Activated T-helper 2 cell treated with anti-CD3 and anti-CD28 coated beads, Interferon-gamma antibody, Interleukin-2, Interleukin-4, amounts not matched to agents 10 μg/mL and 5 μg/mL and 100 μg/mL, durations not matched to agents 14 hours and 24 hours and 36 hours (primary cell): ENCODE results near the gene PI4KA. TPM values are rescaled to one million over a fixed set of nuclear protein-coding genes. Genes with fewer than 3 reads are reported as not detected.
A peak's percentile ranks its signal among the peaks of the same experiment; 100 is the strongest.
"Not testable (repeated sequence)": the region's sequence is repeated elsewhere in the genome, so short reads cannot be mapped to it uniquely, and the experiment has no call there.

Source experiments
- DNase-seq: peaks from one replicate; pipeline ENCODE4 v3.0.0; 2021; ENCODE audit warnings: low spot score
- H3K27ac Mint-ChIP-seq: one replicate; pipeline ENCODE4 v1.8.0; 2021; ENCODE audit warnings: mixed read lengths
- H3K27me3 Mint-ChIP-seq: one replicate; pipeline ENCODE4 v1.8.0; 2021; ENCODE audit warnings: low read depth, mixed read lengths
- H3K36me3 Mint-ChIP-seq: one replicate; pipeline ENCODE4 v1.8.0; 2021; ENCODE audit warnings: low read depth, mixed read lengths
- H3K4me1 Mint-ChIP-seq: one replicate; pipeline ENCODE4 v1.8.0; 2021; ENCODE audit warnings: low read depth, mixed read lengths
- H3K4me3 Mint-ChIP-seq: one replicate; pipeline ENCODE4 v1.8.0; 2021; ENCODE audit warnings: low read depth, mild to moderate bottlenecking, moderate library complexity, mixed read lengths
- H3K9me3 Mint-ChIP-seq: one replicate; pipeline ENCODE4 v1.8.0; 2021; ENCODE audit warnings: mixed read lengths
- intact Hi-C: fragments of 100-400 bp; cut with micrococcal nuclease; formaldehyde crosslinking; loops from one replicate; pipeline ENCODE4 v1.15.1; 2023
- total RNA-seq: library from RNA; stranded (reverse); gene quantifications from 2 replicates; pipeline ENCODE4 v1.2.3, GENCODE V29; 2022

The PI4KA gene
- total RNA-seq, 1 donor from 2014 or later, result 73.4 TPM

DNA sequence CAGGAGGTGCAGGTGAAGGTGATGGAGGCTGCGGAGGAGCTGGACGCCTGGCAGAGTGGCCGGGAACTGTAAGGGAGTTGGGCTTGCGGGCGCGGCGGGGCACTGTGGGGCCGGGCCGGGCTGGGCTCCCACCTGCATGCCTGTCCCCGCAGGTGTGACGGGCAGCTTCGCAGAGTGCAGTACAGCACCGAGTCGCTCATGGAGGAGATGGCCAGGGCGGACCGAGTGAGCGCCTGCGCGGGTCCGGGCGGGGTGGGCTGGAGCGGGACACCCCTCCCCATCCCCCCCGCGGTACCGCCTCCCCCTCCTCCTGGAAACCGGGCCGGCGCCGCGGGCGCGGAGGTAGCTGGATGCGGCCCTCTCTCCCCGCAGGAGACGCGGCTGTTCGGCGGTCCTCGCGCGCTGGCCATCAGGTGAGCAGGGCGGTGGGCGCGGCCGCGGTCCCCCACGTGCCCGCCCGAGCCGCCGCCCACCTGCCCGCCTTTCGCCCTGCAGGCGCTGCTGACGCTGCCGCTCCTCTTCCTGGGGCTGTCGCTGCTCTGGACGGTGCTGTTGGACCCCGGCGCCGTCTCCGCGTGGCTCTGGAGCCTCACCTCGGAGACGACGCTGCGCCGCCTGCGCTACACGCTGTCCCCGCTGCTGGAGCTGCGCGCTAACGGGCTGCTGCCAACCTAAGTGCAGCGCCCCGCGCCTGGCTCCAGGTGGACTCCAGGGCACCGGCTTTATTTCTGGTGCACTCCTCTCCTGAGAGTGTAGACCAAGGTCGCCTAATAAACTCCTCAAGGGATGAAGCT, 154.6 kb downstream of the PI4KA start:
- H3K27ac Mint-ChIP-seq, H3K9me3 Mint-ChIP-seq, H3K4me1 Mint-ChIP-seq, H3K36me3 Mint-ChIP-seq: not testable (repeated sequence)
- intact Hi-C loops, result loop anchor here (2.0 kb wide), 1 partner anchor 77 kb away; no protein-coding TSS in a partner anchor
- Mint-ChIP-seq H3K4me3 (peak overlapping the region; percentile 58), H3K27me3 (peaks cover 14% of the 10 kb centered on the region)
- peak; percentile 24 for DNase-seq

DNA sequence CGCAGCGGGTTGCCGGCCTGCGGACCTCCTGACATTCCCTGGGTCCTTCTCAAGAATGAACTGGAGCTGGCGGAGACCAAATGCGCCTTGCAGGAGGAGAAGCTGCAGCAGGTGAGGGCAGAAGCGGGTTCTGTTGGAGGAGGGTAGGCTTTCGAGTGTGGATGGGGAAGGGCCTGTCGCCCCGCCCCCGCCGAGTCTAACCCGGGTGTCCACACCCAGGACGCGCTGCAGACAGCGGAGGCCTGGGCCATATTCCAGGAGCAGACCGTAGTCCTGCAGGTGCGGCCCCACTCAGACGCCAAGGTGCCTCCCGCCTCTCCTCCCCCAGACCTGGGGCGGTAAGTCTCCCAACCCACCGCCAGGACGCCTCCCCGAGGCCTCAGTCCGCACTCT, 155.2 kb downstream of the PI4KA start:
- not testable (repeated sequence) for H3K36me3 Mint-ChIP-seq, H3K4me1 Mint-ChIP-seq, DNase-seq, H3K9me3 Mint-ChIP-seq, H3K27ac Mint-ChIP-seq
- intact Hi-C loops, result loop anchor here (2.0 kb wide), 1 partner anchor 77 kb away; no protein-coding TSS in a partner anchor
- H3K4me3 Mint-ChIP-seq, result peak overlapping the region; percentile 91
- peaks cover 14% of the 10 kb centered on the region for H3K27me3 Mint-ChIP-seq

DNA sequence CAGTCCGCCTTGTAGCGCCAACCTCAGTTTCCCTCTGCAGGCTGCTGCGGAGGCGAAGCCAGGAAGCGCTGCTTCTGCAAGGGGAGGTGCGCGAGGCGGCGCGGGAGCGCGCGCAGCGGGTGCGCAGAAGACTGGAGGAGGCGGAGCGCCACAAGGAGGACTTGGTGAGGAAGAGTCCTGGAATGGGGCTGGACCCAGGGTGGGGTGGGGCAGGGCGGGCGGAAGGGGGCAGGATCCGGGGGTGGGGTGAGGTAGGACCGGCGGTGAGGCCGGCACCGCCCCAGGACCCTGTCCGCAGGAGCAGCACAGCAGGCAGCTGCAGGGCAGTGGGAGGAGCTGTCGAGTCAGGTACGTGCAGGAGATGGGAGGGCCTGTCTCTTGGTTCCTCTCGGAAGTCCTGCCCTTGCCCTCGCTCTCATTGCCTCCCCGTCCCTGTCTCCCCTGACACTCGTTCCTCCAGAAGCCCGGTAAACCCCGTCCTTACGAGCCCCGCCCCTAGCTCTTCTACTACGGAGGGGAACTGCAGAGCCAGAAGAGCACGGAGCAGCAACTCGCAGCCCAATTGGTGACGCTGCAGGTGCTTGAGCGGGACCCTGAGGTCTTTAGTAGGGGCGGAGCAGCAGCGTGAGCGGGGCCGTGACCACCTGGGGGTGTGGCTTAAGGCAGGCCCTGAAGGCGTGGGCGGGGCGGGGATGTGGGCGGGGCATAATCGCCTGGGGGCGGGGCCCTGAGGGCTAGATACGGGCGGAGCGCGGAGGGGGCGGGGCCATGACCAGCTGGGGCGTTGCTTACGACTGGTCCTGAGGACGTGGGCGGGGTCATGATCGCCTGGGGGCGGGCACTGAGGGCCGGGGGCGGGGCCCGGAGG, 155.8 kb downstream of the PI4KA start:
- peaks cover 14% of the 10 kb centered on the region for H3K27me3 Mint-ChIP-seq
- not testable (repeated sequence) for H3K4me1 Mint-ChIP-seq, H3K36me3 Mint-ChIP-seq, H3K9me3 Mint-ChIP-seq
- peak; percentile 89 for DNase-seq
- peak overlapping the region; percentile 95 for H3K27ac Mint-ChIP-seq
- intact Hi-C loops, result loop anchor here (2.0 kb wide), 1 partner anchor 78 kb away; no protein-coding TSS in a partner anchor
- peak overlapping the region; percentile 91 for H3K4me3 Mint-ChIP-seq

DNA sequence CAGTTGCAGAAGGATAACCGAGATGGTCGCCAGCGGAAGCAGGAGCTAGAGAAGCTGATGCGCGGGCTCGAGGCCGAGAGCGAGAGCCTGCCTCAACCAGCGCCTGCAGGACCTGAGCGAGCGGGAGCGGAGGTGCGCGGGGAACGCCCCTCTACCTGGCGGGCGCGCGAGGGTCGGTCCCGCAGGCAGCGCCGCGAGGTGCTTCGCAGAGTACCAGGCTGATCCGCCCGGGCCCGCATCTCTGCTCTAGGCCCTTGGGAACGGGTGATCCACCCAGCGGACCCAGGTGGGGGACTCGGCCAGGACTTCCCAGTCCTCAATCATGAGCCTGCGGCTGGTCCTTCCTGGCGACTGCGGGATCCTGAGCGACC, 156.5 kb downstream of the PI4KA start:
- H3K27me3 Mint-ChIP-seq, result peaks cover 14% of the 10 kb centered on the region
- H3K27ac Mint-ChIP-seq, result peak overlapping the region; percentile 95
- not testable (repeated sequence) for H3K9me3 Mint-ChIP-seq, DNase-seq, H3K4me1 Mint-ChIP-seq, H3K36me3 Mint-ChIP-seq
- intact Hi-C loops, result loop anchor here (2.0 kb wide), 1 partner anchor 79 kb away; no protein-coding TSS in a partner anchor
- H3K4me3 Mint-ChIP-seq, result peak overlapping the region; percentile 91

DNA sequence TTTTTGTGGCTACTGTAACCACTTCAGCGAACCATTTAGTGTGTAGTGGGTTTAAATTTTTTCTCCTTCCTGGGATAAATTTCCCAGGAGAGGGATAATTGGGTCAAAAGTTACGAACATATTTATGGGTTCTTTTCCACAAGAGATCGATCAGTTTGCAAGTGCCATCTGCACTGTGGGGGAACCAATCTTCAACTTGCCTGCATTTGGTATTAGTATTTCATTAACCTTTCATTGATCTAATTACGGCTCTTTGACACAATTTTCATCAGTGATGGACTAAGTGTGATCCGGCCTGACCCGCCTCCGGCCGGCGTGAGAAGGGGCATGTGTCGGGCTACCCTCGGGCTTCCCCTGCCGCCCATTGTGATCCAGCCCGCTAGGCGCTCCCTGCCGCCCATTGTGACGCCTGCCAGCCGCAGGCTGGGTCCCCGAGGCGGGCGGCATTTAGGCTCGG, 156.9 kb downstream of the PI4KA start:
- Mint-ChIP-seq H3K4me3 (peak overlapping the region; percentile 91), H3K27me3 (peaks cover 14% of the 10 kb centered on the region)
- H3K27ac Mint-ChIP-seq, H3K36me3 Mint-ChIP-seq, H3K9me3 Mint-ChIP-seq, H3K4me1 Mint-ChIP-seq, DNase-seq: not testable (repeated sequence)
- intact Hi-C loops, result loop anchor here (2.0 kb wide), 1 partner anchor 79 kb away; no protein-coding TSS in a partner anchor

DNA sequence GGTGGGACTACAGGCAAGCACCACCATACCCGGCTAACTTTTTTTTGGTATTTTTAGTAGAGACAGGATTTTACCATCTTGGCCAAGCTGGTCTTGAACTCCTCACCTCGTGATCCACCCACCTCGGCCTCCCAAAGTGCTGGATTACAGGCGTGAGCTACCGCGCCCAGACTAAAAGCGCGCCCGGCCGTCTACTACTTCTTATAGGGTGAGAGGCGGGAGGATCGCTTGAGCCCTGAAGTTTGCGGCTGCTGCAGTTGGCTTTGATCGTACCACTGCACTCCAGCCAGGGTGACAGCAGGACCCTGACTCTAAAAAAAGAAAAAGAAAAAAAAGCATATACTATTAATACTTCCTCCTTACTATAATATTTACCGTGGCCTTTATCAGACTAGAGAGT, 158.3 kb downstream of the PI4KA start:
- H3K4me3 Mint-ChIP-seq, H3K4me1 Mint-ChIP-seq: not testable (repeated sequence)
- H3K27me3 Mint-ChIP-seq, result peaks cover 14% of the 10 kb centered on the region

DNA sequence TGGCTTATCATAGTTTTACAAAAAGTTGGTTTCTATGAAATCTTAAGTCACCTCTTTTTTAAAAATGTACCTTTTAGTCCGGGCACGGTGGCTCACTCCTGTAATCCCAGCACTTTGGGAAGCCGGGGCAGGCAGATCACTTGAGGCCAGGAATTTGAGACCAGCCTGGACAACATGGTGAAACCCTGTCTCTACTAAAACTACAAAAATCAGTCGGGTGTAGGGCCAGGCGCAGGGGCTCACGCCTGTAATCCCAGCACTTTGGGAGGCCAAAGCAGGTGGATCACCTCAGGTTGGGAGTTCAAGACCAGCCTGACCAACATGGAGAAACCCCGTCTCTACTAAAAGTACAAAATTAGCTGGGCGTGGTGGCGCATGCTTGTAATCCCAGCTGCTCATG, 158.8 kb downstream of the PI4KA start:
- not testable (repeated sequence) for DNase-seq, H3K9me3 Mint-ChIP-seq, H3K4me1 Mint-ChIP-seq, H3K36me3 Mint-ChIP-seq, H3K27ac Mint-ChIP-seq, H3K4me3 Mint-ChIP-seq
- peaks cover 11% of the 10 kb centered on the region for H3K27me3 Mint-ChIP-seq
- intact Hi-C loops, result loop anchor here (5.0 kb wide), 3 partner anchors 78 to 283 kb away; no protein-coding TSS in a partner anchor

More for the DNA sequence above, 158.3 kb downstream of the PI4KA start:
- intact Hi-C loops, DNase-seq, H3K9me3 Mint-ChIP-seq, H3K27ac Mint-ChIP-seq, H3K36me3 Mint-ChIP-seq: not testable (repeated sequence)

DNA sequence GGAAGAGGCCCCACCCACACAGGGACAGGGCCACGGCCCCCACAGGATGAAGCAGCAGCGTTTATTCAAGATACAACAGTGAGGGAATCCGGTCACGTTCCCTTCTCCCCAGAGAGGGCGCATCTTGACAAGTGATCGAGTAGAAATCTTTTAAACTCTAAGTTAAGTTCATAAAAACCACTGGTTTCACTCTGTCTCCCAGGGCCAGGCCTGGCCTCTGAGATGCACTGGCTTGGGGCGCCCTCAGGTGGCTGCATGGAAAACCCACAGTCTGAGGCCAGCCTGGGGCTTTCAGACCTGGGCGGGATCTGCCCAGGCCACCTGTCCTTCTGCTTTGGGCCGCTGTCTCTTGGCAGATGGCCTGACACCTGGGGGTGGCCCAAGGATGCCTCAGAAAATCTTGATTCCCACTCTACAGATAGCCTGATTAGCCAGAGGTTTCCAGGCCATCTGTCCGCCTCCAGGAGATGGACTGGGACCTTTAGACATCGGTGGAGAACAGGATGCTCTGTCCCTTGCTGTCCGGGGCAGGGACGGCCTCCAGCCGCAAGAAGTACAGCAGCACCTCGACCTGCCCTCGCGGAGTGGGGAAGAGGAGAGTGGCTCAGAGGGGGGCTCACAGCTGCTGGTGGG, 161.0 kb downstream of the PI4KA start:
- H3K4me3 Mint-ChIP-seq, H3K4me1 Mint-ChIP-seq, H3K9me3 Mint-ChIP-seq, H3K27me3 Mint-ChIP-seq, H3K36me3 Mint-ChIP-seq, H3K27ac Mint-ChIP-seq: not testable (repeated sequence)
- intact Hi-C loops, result loop anchor here (1.0 to 5.0 kb wide), 4 partner anchors 75 to 280 kb away; no protein-coding TSS in a partner anchor
- DNase-seq, result peak; percentile 74

DNA sequence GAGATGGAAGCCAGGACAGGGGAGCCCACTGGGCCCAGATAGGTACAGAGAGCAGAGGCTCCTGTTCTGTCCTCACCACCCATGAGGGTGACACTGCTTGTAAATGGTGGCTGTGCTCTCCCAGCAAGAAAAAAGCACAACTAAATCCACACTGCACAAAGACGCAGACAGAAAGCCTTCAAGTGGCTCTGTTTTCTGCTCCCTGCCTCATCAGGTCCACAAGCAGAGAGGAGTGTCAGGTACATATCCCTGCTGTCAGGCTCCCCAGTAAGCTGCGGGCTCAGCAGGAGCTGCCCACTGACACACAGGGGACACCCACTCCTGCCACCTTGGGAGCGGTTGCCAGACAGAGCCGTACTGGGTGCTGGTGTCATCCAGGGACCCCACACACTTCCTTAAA, 162.6 kb downstream of the PI4KA start:
- DNase-seq, H3K4me3 Mint-ChIP-seq, H3K27ac Mint-ChIP-seq, H3K36me3 Mint-ChIP-seq, H3K27me3 Mint-ChIP-seq, H3K4me1 Mint-ChIP-seq, H3K9me3 Mint-ChIP-seq: not testable (repeated sequence)
- intact Hi-C loops, result loop anchor here (5.0 kb wide), 3 partner anchors 74 to 279 kb away; no protein-coding TSS in a partner anchor

DNA sequence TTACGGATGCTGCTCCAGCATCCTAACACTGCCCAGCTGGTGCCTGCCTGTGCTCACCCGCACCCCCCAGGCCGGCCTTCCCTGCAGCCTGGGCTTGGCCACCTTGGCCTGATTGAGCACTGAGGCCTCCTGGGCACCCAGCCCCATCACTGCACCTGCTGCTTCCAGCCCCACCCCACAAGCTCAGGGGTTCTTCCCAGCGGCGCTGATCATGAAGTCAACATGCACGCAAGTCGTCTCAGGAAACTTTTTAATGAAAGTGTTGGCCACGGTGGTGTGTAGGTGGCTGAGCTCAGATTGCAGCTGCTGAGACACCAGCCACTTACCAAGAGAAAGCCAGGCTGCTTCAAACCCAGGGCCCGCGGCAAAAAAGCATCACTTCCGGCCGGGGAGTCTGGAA, 163.4 kb downstream of the PI4KA start:
- intact Hi-C loops, result loop anchor here (5.0 kb wide), 3 partner anchors 73 to 278 kb away; no protein-coding TSS in a partner anchor
- not testable (repeated sequence) for H3K4me3 Mint-ChIP-seq, H3K27ac Mint-ChIP-seq, H3K9me3 Mint-ChIP-seq, DNase-seq, H3K36me3 Mint-ChIP-seq, H3K27me3 Mint-ChIP-seq, H3K4me1 Mint-ChIP-seq

DNA sequence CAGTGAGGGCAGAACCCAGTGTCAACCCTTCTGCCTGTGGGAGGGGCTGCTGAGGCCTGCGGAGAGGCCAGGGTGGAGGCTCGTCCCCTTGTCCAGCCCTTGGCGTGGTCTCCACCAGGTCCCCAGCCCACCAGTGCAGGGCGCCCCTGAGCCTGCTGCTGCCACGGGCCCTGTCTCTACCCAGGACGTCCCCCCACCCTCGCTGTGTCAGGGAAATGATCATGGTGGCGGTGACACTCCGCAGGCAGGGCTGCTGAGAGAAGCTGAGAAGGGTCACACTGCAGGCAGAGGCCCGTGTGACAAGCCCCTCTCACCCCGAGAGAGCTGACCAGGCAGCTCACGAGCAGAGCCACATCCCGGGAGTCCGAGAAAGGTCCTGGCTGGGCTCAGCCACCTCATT, 164.4 kb downstream of the PI4KA start:
- H3K27me3 Mint-ChIP-seq, H3K36me3 Mint-ChIP-seq, H3K4me1 Mint-ChIP-seq, DNase-seq, H3K9me3 Mint-ChIP-seq, H3K27ac Mint-ChIP-seq, H3K4me3 Mint-ChIP-seq, intact Hi-C loops: not testable (repeated sequence)

DNA sequence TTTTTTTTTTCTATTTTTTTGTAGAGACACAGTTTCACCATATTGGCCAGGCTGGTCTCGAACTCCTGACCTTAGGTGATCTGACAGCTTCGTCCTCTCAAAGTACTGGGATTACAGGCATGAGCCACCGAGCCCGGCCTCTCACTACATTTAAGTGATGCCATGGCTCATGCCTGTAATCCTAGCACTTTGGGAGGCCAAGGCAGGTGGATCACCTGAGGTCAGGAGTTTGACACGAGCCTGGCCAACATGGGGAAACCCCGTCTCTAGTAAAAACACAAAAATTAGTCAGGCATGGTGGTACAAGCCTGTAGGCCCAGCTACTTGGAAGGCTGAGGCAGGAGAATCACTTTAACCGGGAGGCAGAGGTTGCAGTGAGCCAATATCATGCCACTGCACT, 165.7 kb downstream of the PI4KA start:
- DNase-seq, intact Hi-C loops, H3K9me3 Mint-ChIP-seq, H3K4me3 Mint-ChIP-seq, H3K27ac Mint-ChIP-seq, H3K4me1 Mint-ChIP-seq, H3K27me3 Mint-ChIP-seq, H3K36me3 Mint-ChIP-seq: not testable (repeated sequence)
